Measurements from ENCODE around the gene C20orf202.

- no peak for TF ChIP-seq POLR2AphosphoS5 (IDR thresholded peaks at IDR 0.05; ENCODE audit: low read depth)
- no peak for TF ChIP-seq CTCF (conservative IDR thresholded peaks at IDR 0.05; ENCODE audit: low read depth in 2 of 2)
- no peak for TF ChIP-seq EZH2phosphoT487 (IDR thresholded peaks at IDR 0.05; ENCODE audit: unreplicated experiment)
- no peak for TF ChIP-seq EZH2 (IDR thresholded peaks at IDR 0.05; ENCODE audit: low read depth, unreplicated experiment)
- no peak for TF ChIP-seq CREB1 (CRISPR knock-in tag; IDR thresholded peaks at IDR 0.05; ENCODE audit: low read depth)
- TF ChIP-seq JUNB (IDR thresholded peaks at IDR 0.05; ENCODE audit: unreplicated experiment) = no peak
- no peak for TF ChIP-seq STAT1 (IDR thresholded peaks at IDR 0.05; ENCODE audit: unreplicated experiment)
- TF ChIP-seq REST (IDR thresholded peaks at IDR 0.05; ENCODE audit: unreplicated experiment) = no peak
These were observed 47.9 kb upstream of the C20orf202 start for GRCh38 chr20:1155342-1155741.
